Peyer's patch (tissue), 4 donors: ENCODE measurements around the gene KCNQ1OT1.

ENCODE experiments used
- POLR2A ChIP-seq, 2 donors: fragments of 450-650 bp; IDR thresholded peaks; one replicate each; pipeline ENCODE4 v1.5.1; 2017; ENCODE audit warnings: antibody characterized with exemption in 2 of 2, mild to moderate bottlenecking in 2 of 2, moderate library complexity in 2 of 2
- TF ChIP-seq, protein P1 (sequence below), 6 experiments: fragments of 450-650 bp in 4 of 6; fragments of 200-600 bp in 2 of 6; sonication (generic) in 1 of 6; IDR thresholded peaks; one replicate each; pipeline ENCODE4 v1.5.1; 2017 to 2019; ENCODE audit warnings: antibody characterized with exemption in 6 of 6, mild to moderate bottlenecking in 3 of 6, moderate library complexity in 1 of 6

DNA sequence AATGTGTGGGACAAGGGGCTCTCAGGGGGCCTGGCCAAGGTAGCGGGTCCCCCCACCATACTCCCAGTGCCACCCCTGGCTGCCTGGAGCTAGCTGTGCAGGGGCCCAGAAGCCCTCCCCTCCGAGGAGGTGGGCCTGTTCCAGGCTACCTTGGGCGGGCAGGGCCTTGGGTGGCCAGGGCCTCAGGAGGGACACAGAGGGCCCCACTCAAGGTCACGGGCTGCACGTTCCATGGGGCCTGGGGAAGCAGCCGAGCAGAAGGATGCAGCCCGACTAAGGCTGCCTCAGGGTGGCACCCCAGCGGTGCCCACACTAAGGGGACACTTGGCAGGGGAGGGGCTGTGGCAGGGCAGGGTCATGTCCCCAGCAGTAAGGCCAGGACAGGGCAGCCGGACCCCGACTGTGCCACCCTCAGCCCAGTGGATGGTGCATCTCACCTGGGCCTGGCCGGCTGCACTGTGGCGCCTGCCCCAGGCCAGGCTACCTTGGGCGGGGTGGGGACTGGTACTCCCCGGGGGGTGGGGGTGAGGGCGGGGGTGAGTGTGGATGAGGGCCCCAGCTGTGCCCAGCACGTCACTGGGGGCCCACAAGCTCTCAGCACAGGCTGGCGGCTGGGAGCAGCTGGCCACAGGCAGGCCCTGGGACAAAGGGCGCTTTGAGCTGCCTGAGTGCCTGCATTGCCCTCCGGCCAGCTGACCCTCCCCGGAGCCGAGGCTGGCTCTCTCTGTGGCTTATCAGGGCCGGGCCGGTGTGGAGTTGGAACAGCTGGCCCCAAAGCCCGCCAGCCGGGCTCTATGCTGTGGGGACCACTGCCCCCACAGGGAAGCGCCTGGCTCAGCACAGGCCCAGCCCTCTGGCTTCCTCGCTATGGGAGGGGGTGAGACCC, 137.9 kb downstream of the KCNQ1OT1 start:
- TF ChIP-seq, protein P1, sequence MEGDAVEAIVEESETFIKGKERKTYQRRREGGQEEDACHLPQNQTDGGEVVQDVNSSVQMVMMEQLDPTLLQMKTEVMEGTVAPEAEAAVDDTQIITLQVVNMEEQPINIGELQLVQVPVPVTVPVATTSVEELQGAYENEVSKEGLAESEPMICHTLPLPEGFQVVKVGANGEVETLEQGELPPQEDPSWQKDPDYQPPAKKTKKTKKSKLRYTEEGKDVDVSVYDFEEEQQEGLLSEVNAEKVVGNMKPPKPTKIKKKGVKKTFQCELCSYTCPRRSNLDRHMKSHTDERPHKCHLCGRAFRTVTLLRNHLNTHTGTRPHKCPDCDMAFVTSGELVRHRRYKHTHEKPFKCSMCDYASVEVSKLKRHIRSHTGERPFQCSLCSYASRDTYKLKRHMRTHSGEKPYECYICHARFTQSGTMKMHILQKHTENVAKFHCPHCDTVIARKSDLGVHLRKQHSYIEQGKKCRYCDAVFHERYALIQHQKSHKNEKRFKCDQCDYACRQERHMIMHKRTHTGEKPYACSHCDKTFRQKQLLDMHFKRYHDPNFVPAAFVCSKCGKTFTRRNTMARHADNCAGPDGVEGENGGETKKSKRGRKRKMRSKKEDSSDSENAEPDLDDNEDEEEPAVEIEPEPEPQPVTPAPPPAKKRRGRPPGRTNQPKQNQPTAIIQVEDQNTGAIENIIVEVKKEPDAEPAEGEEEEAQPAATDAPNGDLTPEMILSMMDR (IDR thresholded peaks at IDR 0.05): no peak
- no peak for TF ChIP-seq POLR2A (IDR thresholded peaks at IDR 0.05)
